Esophagus squamous epithelium (tissue), 4 donors: Measurements from ENCODE around the gene COQ8A.

Experiments
- POLR2A ChIP-seq, 4 donors: fragments of 450-650 bp; IDR thresholded peaks; one replicate each; pipeline ENCODE4 v1.6.1; 2017; ENCODE audit warnings: antibody characterized with exemption in 4 of 4, mild to moderate bottlenecking in 4 of 4, moderate library complexity in 3 of 4
- TF ChIP-seq, protein P1 (sequence below), 6 experiments: fragments of 450-650 bp in 4 of 6; fragments of 200-600 bp in 2 of 6; sonication (generic) in 2 of 6; IDR thresholded peaks; one replicate each; pipeline ENCODE4 v1.5.1; 2016 to 2019; ENCODE audit warnings: antibody characterized with exemption in 6 of 6, mild to moderate bottlenecking in 4 of 6, moderate library complexity in 4 of 6

GRCh38 chr1:226964611-226965486 is 24.8 kb downstream of the COQ8A start:
- TF ChIP-seq, protein P1, sequence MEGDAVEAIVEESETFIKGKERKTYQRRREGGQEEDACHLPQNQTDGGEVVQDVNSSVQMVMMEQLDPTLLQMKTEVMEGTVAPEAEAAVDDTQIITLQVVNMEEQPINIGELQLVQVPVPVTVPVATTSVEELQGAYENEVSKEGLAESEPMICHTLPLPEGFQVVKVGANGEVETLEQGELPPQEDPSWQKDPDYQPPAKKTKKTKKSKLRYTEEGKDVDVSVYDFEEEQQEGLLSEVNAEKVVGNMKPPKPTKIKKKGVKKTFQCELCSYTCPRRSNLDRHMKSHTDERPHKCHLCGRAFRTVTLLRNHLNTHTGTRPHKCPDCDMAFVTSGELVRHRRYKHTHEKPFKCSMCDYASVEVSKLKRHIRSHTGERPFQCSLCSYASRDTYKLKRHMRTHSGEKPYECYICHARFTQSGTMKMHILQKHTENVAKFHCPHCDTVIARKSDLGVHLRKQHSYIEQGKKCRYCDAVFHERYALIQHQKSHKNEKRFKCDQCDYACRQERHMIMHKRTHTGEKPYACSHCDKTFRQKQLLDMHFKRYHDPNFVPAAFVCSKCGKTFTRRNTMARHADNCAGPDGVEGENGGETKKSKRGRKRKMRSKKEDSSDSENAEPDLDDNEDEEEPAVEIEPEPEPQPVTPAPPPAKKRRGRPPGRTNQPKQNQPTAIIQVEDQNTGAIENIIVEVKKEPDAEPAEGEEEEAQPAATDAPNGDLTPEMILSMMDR (IDR thresholded peaks at IDR 0.05): no peak
- no peak for TF ChIP-seq POLR2A (IDR thresholded peaks at IDR 0.05)
